ENCODE measurements around the gene RPS6KA1. TPM values are rescaled to one million over a fixed set of nuclear protein-coding genes. Genes with fewer than 3 reads are reported as not detected.

Gene RPS6KA1
- total and polyA plus RNA-seq, 2 of the 13 experiments (the other 11 are each of a cell fraction or from before 2014, with no cell fraction given) = 19.6 to 24.2 TPM

DNA sequence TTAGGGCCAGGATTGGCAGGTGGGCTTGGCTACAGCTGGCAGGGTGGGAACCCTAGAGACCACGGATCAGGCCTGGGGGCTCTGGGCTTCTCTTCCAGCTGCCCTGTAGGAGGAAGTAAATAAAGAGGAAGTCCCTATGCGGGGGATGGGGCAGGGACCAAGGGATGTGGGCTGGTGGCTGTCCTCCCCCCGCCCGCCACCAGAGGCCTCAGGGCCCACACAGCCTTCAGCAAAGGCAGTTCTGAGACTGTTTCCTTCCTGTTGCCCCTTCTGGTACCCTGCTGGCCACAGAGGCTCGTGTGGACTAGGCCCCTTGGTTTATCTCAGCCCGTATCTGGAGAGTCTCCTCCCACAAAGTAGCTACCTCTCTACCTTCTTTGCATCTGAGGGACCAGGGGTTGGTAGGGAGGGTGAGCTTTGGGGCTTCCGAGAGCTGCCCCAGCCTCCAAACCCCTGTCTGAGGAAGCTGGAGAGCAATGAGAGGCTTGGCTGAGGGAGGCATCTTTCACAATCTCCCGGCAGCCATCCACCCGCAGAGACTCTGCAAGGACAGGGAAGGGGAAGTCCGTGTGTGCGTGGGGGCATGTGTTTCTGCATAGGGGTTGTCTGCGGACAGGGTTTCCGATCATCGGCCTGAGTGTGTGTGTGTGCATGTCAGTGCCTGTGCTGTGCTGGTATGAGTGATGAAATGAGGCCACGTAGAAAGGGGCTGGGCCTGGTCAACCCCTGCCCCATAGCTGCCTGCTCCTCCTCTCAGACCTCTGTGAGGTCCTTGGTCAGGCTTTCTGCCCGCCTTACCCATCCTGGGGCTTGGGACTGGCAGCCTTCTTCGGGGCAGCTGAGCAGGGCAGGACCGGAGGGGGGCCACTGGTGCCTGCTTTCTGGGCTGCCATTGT is 12.5 kb downstream of the RPS6KA1 start:
- Histone ChIP-seq H3K9ac (ENCODE audit: insufficient read depth, low read depth, low read length) (no peak overlapping the region), H2AFZ (ENCODE audit: low read length) (no peak overlapping the region), H3K79me2 (ENCODE audit: insufficient read depth, low read length) (no peaks in the 10 kb centered on the region), H3K27ac (ENCODE audit: extremely low read length, insufficient read depth, low read length) (no peak overlapping the region), H4K20me1 (ENCODE audit: insufficient read depth, low read length) (peaks cover 2% of the 10 kb centered on the region), H3K4me2 (ENCODE audit: low read depth, low read length) (no peak overlapping the region), H3K4me3 (replicated peaks in 1 of 3; ENCODE audit: insufficient read depth in 1 of 3, low read depth in 2 of 3, low read length in 3 of 3) (no peak overlapping the region), H3K4me1 (ENCODE audit: insufficient read depth, low read length) (peaks cover 25% of the 10 kb centered on the region), H3K27me3 (ENCODE audit: control insufficient read depth in 1 of 2, insufficient read depth in 2 of 2, low read length in 2 of 2) (no peaks in the 10 kb centered on the region), H3K36me3 (replicated peaks in 1 of 2; ENCODE audit: control insufficient read depth in 1 of 2, insufficient read depth in 2 of 2, low read length in 2 of 2) (peaks cover 8 to 16% of the 10 kb centered on the region in 2 experiments), H3K9me3 (ENCODE audit: low read length) (no peaks in the 10 kb centered on the region)
- POLR2A ChIA-PET = no interaction called here
- peak; percentile 47 for DNase-seq (ENCODE audit: low spot score)
- WGBS (ENCODE audit: low lambda C conversion rate) = 88% methylated on average over 9 of the region's 18 CpGs
- in situ Hi-C loops (cut with HindIII; ENCODE audit: extremely low pct_ligation_motif_present, low pct_unique_long_range_greater_than_20kb) = no loop called here
- BruUV-seq (replicated peaks) = no TSS peak
- intact Hi-C loops (cut with micrococcal nuclease; ENCODE audit: unreplicated experiment) = no loop called here
- CTCF ChIA-PET (ENCODE audit: low intra/inter-chr PET ratio, low total read pairs) = interaction anchor here (0.7 kb wide), 1 partner anchor 11 kb away, joined by 3 read pairs; no protein-coding TSS in a partner anchor
- FAIRE-seq = no peak
- peak; percentile 80 for ATAC-seq
- TF ChIP-seq MEF2D (CRISPR knock-in tag; IDR thresholded peaks at IDR 0.05) = no peak
- no peak for TF ChIP-seq SRF (IDR thresholded peaks at IDR 0.05; ENCODE audit: low read depth, low read length)
- TF ChIP-seq, protein P1, sequence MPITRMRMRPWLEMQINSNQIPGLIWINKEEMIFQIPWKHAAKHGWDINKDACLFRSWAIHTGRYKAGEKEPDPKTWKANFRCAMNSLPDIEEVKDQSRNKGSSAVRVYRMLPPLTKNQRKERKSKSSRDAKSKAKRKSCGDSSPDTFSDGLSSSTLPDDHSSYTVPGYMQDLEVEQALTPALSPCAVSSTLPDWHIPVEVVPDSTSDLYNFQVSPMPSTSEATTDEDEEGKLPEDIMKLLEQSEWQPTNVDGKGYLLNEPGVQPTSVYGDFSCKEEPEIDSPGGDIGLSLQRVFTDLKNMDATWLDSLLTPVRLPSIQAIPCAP (CRISPR knock-in tag; IDR thresholded peaks at IDR 0.05; ENCODE audit: low read depth) = no peak
- TF ChIP-seq, protein P2, sequence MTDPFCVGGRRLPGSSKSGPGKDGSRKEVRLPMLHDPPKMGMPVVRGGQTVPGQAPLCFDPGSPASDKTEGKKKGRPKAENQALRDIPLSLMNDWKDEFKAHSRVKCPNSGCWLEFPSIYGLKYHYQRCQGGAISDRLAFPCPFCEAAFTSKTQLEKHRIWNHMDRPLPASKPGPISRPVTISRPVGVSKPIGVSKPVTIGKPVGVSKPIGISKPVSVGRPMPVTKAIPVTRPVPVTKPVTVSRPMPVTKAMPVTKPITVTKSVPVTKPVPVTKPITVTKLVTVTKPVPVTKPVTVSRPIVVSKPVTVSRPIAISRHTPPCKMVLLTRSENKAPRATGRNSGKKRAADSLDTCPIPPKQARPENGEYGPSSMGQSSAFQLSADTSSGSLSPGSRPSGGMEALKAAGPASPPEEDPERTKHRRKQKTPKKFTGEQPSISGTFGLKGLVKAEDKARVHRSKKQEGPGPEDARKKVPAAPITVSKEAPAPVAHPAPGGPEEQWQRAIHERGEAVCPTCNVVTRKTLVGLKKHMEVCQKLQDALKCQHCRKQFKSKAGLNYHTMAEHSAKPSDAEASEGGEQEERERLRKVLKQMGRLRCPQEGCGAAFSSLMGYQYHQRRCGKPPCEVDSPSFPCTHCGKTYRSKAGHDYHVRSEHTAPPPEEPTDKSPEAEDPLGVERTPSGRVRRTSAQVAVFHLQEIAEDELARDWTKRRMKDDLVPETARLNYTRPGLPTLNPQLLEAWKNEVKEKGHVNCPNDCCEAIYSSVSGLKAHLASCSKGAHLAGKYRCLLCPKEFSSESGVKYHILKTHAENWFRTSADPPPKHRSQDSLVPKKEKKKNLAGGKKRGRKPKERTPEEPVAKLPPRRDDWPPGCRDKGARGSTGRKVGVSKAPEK (CRISPR knock-in tag; IDR thresholded peaks at IDR 0.05; ENCODE audit: borderline replicate concordance) = no peak
- TF ChIP-seq MEIS2 (CRISPR knock-in tag; IDR thresholded peaks at IDR 0.05) = no peak
- TF ChIP-seq PHF5A (CRISPR knock-in tag; IDR thresholded peaks at IDR 0.05; ENCODE audit: low read depth, unreplicated experiment) = no peak
- TF ChIP-seq, protein P3, sequence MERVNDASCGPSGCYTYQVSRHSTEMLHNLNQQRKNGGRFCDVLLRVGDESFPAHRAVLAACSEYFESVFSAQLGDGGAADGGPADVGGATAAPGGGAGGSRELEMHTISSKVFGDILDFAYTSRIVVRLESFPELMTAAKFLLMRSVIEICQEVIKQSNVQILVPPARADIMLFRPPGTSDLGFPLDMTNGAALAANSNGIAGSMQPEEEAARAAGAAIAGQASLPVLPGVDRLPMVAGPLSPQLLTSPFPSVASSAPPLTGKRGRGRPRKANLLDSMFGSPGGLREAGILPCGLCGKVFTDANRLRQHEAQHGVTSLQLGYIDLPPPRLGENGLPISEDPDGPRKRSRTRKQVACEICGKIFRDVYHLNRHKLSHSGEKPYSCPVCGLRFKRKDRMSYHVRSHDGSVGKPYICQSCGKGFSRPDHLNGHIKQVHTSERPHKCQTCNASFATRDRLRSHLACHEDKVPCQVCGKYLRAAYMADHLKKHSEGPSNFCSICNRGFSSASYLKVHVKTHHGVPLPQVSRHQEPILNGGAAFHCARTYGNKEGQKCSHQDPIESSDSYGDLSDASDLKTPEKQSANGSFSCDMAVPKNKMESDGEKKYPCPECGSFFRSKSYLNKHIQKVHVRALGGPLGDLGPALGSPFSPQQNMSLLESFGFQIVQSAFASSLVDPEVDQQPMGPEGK (CRISPR knock-in tag; IDR thresholded peaks at IDR 0.05) = 0 out of 2 replicates have a peak, but pooled peaks have one; percentile 30
- no peak for TF ChIP-seq FOXA1 (IDR thresholded peaks at IDR 0.05)
- 0 out of 2 replicates have a peak, but pooled peaks have one; percentile 9 for TF ChIP-seq FOXA1 (CRISPR knock-in tag; IDR thresholded peaks at IDR 0.05)
- TF ChIP-seq, protein P4, sequence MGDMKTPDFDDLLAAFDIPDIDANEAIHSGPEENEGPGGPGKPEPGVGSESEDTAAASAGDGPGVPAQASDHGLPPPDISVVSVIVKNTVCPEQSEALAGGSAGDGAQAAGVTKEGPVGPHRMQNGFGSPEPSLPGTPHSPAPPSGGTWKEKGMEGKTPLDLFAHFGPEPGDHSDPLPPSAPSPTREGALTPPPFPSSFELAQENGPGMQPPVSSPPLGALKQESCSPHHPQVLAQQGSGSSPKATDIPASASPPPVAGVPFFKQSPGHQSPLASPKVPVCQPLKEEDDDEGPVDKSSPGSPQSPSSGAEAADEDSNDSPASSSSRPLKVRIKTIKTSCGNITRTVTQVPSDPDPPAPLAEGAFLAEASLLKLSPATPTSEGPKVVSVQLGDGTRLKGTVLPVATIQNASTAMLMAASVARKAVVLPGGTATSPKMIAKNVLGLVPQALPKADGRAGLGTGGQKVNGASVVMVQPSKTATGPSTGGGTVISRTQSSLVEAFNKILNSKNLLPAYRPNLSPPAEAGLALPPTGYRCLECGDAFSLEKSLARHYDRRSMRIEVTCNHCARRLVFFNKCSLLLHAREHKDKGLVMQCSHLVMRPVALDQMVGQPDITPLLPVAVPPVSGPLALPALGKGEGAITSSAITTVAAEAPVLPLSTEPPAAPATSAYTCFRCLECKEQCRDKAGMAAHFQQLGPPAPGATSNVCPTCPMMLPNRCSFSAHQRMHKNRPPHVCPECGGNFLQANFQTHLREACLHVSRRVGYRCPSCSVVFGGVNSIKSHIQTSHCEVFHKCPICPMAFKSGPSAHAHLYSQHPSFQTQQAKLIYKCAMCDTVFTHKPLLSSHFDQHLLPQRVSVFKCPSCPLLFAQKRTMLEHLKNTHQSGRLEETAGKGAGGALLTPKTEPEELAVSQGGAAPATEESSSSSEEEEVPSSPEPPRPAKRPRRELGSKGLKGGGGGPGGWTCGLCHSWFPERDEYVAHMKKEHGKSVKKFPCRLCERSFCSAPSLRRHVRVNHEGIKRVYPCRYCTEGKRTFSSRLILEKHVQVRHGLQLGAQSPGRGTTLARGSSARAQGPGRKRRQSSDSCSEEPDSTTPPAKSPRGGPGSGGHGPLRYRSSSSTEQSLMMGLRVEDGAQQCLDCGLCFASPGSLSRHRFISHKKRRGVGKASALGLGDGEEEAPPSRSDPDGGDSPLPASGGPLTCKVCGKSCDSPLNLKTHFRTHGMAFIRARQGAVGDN (CRISPR knock-in tag; IDR thresholded peaks at IDR 0.05) = peak; percentile 40; the same call in 1 of the 2 replicates
